Measurements from ENCODE around the gene ZBED4.

DNA sequence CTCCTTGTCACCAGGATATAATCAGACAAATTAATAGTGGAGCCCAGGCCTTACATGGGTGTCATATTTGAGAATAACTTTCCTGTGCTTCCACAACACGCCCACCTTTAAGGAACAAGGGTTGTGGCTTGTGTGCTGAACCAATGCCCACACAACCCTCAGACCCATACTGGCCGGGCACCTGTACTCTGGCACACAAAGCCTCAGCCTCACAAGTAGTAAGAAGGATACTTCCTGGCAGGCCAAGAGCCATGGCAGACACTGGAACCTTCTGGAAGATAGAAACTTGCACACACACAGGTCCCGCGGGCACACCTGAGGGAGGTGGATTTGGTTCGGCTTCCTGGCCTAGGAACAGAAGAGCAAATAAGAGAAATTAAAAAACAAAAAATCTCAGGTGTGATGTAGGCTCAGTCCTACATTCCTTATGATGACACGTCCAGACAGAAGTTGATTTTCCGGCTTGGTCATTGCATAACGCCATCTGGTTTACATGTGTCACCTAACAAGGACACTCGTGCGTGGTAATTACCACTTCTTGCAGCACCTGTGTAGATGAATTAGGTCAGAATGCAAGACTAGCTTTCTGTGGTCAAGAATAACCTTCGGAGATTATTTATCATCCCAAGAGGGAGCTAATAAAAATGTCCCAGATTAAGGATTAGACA is 20.2 kb upstream of the ZBED4 start:
- TF ChIP-seq, protein P1, sequence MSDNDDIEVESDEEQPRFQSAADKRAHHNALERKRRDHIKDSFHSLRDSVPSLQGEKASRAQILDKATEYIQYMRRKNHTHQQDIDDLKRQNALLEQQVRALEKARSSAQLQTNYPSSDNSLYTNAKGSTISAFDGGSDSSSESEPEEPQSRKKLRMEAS (IDR thresholded peaks at IDR 0.05), result no peak
- TF ChIP-seq, protein P2, sequence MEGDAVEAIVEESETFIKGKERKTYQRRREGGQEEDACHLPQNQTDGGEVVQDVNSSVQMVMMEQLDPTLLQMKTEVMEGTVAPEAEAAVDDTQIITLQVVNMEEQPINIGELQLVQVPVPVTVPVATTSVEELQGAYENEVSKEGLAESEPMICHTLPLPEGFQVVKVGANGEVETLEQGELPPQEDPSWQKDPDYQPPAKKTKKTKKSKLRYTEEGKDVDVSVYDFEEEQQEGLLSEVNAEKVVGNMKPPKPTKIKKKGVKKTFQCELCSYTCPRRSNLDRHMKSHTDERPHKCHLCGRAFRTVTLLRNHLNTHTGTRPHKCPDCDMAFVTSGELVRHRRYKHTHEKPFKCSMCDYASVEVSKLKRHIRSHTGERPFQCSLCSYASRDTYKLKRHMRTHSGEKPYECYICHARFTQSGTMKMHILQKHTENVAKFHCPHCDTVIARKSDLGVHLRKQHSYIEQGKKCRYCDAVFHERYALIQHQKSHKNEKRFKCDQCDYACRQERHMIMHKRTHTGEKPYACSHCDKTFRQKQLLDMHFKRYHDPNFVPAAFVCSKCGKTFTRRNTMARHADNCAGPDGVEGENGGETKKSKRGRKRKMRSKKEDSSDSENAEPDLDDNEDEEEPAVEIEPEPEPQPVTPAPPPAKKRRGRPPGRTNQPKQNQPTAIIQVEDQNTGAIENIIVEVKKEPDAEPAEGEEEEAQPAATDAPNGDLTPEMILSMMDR (IDR thresholded peaks at IDR 0.05; ENCODE audit: low read depth, low read length, missing input control), result no peak
- TF ChIP-seq, protein P3, sequence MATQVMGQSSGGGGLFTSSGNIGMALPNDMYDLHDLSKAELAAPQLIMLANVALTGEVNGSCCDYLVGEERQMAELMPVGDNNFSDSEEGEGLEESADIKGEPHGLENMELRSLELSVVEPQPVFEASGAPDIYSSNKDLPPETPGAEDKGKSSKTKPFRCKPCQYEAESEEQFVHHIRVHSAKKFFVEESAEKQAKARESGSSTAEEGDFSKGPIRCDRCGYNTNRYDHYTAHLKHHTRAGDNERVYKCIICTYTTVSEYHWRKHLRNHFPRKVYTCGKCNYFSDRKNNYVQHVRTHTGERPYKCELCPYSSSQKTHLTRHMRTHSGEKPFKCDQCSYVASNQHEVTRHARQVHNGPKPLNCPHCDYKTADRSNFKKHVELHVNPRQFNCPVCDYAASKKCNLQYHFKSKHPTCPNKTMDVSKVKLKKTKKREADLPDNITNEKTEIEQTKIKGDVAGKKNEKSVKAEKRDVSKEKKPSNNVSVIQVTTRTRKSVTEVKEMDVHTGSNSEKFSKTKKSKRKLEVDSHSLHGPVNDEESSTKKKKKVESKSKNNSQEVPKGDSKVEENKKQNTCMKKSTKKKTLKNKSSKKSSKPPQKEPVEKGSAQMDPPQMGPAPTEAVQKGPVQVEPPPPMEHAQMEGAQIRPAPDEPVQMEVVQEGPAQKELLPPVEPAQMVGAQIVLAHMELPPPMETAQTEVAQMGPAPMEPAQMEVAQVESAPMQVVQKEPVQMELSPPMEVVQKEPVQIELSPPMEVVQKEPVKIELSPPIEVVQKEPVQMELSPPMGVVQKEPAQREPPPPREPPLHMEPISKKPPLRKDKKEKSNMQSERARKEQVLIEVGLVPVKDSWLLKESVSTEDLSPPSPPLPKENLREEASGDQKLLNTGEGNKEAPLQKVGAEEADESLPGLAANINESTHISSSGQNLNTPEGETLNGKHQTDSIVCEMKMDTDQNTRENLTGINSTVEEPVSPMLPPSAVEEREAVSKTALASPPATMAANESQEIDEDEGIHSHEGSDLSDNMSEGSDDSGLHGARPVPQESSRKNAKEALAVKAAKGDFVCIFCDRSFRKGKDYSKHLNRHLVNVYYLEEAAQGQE (IDR thresholded peaks at IDR 0.05), result no peak
